Smooth muscle cell (in vitro differentiated cells): ENCODE results near the gene BIRC2. TPM values are rescaled to one million over a fixed set of nuclear protein-coding genes. Genes with fewer than 3 reads are reported as not detected.

Experiments used
- DNase-seq: peaks from one replicate; lab custom pipeline; 2025; ENCODE audit not compliant: unreplicated experiment; lab: John Stamatoyannopoulos, UW
- H2AFZ ChIP-seq: fragments of 200-600 bp; sonication (generic); 2 replicates; pipeline ENCODE4 v1.6.0; 2016; ENCODE audit warnings: antibody characterized with exemption, low read depth, mild to moderate bottlenecking
- H3F3A ChIP-seq: fragments of 200-600 bp; sonication (generic); 2 replicates; pipeline ENCODE4 v1.6.0; 2017; ENCODE audit warnings: antibody characterized with exemption, low read depth
- H3K27ac ChIP-seq: fragments of 200-600 bp; sonication (generic); 2 replicates; pipeline ENCODE4 v1.5.1; 2016; ENCODE audit warnings: low read depth, mild to moderate bottlenecking
- H3K27me3 ChIP-seq: fragments of 200-600 bp; sonication (generic); 2 replicates; pipeline ENCODE4 v1.6.1; 2016; ENCODE audit warnings: low read depth, mild to moderate bottlenecking
- H3K36me3 ChIP-seq: fragments of 200-600 bp; sonication (generic); 2 replicates; pipeline ENCODE4 v1.5.1; 2016; ENCODE audit warnings: low read depth
- H3K4me1 ChIP-seq: fragments of 200-600 bp; sonication (generic); 2 replicates; pipeline ENCODE4 v1.5.1; 2016; ENCODE audit warnings: low read depth
- H3K4me2 ChIP-seq: fragments of 200-600 bp; sonication (generic); 2 replicates; pipeline ENCODE4 v1.6.0; 2016; ENCODE audit warnings: mild to moderate bottlenecking
- H3K4me3 ChIP-seq: fragments of 200-600 bp; sonication (generic); 2 replicates; pipeline ENCODE4 v1.5.1; 2016; ENCODE audit warnings: mild to moderate bottlenecking
- H3K79me2 ChIP-seq: fragments of 200-600 bp; sonication (generic); 2 replicates; pipeline ENCODE4 v1.6.0; 2016; ENCODE audit warnings: low read depth, mild to moderate bottlenecking
- H3K9ac ChIP-seq: fragments of 200-600 bp; sonication (generic); 2 replicates; pipeline ENCODE4 v1.6.0; 2016; ENCODE audit warnings: low read depth
- H3K9me3 ChIP-seq: fragments of 200-600 bp; sonication (generic); replicated peaks from 2 replicates; pipeline ENCODE4 v1.5.1; 2016; ENCODE audit warnings: low read depth
- H4K20me1 ChIP-seq: fragments of 200-600 bp; sonication (generic); 2 replicates; pipeline ENCODE4 v1.6.0; 2016; ENCODE audit warnings: low read depth
- WGBS: methylation state at CpG from one replicate; pipeline ENCODE4 v1.1.7; 2016; ENCODE audit warnings: low lambda C conversion rate; 5-methylcytosine and 5-hydroxymethylcytosine counted together
- polyA plus RNA-seq: library from polyadenylated mRNA; unstranded; fragments of >200 nt; fragmentation: Nextera tagmentation; extraction: Ambion mirVana; gene quantifications from 2 replicates; pipeline ENCODE4 v1.2.1, GENCODE V29; 2016
- total RNA-seq: library from RNA; depleted of rRNA; stranded (reverse); fragments of >200 nt; gene quantifications from 2 replicates; pipeline ENCODE4 v1.2.3, GENCODE V29; 2014
- TF ChIP-seq, protein P1 (sequence below): fragments of 200-600 bp; sonication (generic); IDR thresholded peaks from 2 replicates; pipeline ENCODE4 v1.5.1; 2017; ENCODE audit warnings: borderline replicate concordance, mild to moderate bottlenecking, antibody characterized with exemption; ENCODE audit not compliant: insufficient read depth, poor library complexity, severe bottlenecking

BIRC2 gene
- total and polyA plus RNA-seq, 2 experiments from 2014 or later = 46.3 to 170 TPM

DNA sequence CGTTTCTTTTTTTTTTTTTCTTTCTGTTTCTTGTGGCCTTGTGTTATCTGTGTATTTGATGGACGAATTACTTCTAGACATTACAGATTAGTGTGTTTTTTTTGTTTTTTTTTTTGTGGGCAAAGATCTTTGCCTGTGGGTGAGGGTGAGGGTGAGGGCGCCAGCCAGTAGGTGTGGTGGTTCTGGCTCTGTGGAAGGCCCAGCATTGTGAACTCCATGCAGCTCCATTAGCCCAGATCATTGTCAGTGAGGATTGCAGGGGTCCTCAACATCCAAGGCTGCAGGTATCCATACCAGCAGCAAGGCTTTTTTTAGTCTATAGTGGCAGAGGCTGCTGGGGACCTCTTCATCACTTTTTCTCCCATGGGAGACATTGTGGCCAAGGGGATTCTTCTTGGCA, 13.7 kb downstream of the BIRC2 start:
- no peak for DNase-seq
- peaks cover 52% of the 10 kb centered on the region for H4K20me1 ChIP-seq
- no peak overlapping the region for H3K9ac ChIP-seq
- H3K4me2 ChIP-seq = no peak overlapping the region
- H3K9me3 ChIP-seq = no peaks in the 10 kb centered on the region
- H3K79me2 ChIP-seq = peaks cover 61% of the 10 kb centered on the region
- 80% methylated on average over 3 of the region's 3 CpGs for WGBS
- H3K36me3 ChIP-seq = peaks cover 46% of the 10 kb centered on the region
- H2AFZ ChIP-seq = no peak overlapping the region
- no peak overlapping the region for H3K27ac ChIP-seq
- no peaks in the 10 kb centered on the region for H3K27me3 ChIP-seq
- TF ChIP-seq, protein P1, sequence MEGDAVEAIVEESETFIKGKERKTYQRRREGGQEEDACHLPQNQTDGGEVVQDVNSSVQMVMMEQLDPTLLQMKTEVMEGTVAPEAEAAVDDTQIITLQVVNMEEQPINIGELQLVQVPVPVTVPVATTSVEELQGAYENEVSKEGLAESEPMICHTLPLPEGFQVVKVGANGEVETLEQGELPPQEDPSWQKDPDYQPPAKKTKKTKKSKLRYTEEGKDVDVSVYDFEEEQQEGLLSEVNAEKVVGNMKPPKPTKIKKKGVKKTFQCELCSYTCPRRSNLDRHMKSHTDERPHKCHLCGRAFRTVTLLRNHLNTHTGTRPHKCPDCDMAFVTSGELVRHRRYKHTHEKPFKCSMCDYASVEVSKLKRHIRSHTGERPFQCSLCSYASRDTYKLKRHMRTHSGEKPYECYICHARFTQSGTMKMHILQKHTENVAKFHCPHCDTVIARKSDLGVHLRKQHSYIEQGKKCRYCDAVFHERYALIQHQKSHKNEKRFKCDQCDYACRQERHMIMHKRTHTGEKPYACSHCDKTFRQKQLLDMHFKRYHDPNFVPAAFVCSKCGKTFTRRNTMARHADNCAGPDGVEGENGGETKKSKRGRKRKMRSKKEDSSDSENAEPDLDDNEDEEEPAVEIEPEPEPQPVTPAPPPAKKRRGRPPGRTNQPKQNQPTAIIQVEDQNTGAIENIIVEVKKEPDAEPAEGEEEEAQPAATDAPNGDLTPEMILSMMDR = no peak
- no peak overlapping the region for H3K4me3 ChIP-seq
- H3F3A ChIP-seq = peaks cover 3% of the 10 kb centered on the region
- no peaks in the 10 kb centered on the region for H3K4me1 ChIP-seq

DNA sequence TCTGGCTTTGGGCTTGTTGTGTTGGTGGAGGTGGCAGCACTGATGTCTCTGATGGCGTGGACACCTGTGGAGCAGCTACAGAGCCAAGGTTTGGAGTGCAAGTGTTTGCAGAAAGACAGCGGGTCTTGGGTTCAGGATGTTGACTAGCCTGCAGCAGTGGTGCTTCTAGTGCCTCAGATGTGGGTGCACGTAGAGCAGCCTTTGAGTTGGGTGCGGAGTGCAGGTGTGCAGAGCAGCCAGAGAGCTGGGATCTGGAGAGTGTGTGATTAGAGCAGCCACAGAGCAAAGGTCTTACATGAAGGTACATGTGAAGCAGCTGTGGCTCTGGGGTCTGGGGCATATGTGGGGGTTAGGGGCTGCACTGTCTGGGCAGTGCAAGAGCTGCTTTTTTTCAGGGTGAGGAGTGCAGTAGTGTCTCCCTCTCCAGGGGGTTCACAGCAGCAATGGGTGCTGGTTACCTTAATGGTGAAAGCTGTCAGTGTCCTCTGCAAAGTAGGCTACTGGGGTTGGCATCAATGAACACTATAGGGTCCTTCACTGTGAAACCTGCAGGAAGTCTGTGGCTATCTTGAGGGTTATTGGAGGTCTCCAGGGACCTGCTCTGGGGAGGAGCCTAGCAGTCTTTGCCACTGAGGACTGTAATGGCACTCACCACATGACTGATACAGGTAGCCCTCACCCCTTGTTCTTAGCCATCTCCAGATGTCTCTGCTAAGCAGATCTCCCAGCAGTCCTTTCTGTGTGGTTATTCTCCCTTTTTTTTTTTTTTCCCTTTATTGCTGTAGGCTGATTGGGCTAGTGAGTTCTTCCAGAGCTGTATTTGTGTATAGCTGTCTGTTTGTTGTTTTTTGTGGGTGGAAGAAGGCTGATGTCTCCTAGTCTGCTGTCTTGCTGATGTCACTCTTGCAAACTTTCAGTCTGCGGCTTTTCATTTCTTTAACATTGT, 14.3 kb downstream of the BIRC2 start:
- Histone ChIP-seq H3K4me2 (no peak overlapping the region), H3K27me3 (no peaks in the 10 kb centered on the region), H3K27ac (no peak overlapping the region), H3K36me3 (peaks cover 44% of the 10 kb centered on the region), H4K20me1 (peaks cover 45% of the 10 kb centered on the region), H3F3A (peaks cover 3% of the 10 kb centered on the region), H3K79me2 (peaks cover 55% of the 10 kb centered on the region), H2AFZ (no peak overlapping the region), H3K9ac (no peak overlapping the region), H3K9me3 (no peaks in the 10 kb centered on the region), H3K4me3 (no peak overlapping the region), H3K4me1 (no peaks in the 10 kb centered on the region)
- WGBS = 92% methylated on average over 5 of the region's 5 CpGs
- no peak for DNase-seq
- TF ChIP-seq, protein P1 = no peak

DNA sequence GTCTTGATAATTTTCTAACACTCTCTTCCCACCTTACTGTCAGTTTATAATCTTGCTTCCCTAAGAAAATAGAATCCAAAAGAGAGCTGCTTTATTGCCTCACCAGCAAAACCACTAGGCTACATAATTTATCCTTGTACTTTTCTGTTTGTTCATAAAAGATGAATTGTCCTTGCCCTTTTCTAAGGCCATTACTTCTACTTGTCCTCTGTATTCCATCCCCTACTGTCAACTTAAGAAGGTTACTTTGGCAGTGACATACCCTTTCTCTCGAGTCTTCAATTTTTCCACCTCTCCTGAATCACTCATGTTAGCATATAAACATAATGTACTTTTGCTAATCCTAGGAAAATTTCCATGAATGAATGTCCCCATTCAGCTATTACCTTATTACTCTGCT, 18.0 kb downstream of the BIRC2 start:
- Histone ChIP-seq H4K20me1 (peaks cover 13% of the 10 kb centered on the region), H3K4me3 (no peak overlapping the region), H3K9ac (no peak overlapping the region), H3K27ac (no peak overlapping the region), H3K27me3 (no peaks in the 10 kb centered on the region), H2AFZ (no peak overlapping the region), H3F3A (peaks cover 15% of the 10 kb centered on the region), H3K9me3 (no peaks in the 10 kb centered on the region), H3K4me2 (no peak overlapping the region), H3K4me1 (no peaks in the 10 kb centered on the region), H3K79me2 (peaks cover 49% of the 10 kb centered on the region), H3K36me3 (peaks cover 46% of the 10 kb centered on the region)
- TF ChIP-seq, protein P1 = no peak
- no peak for DNase-seq
- WGBS = 96% methylated on average over 1 of the region's 1 CpG
